ENCODE data around the gene CCM2L. TPM values are rescaled to one million over a fixed set of nuclear protein-coding genes. Genes with fewer than 3 reads are reported as not detected.
A peak's percentile ranks its signal among the peaks of the same experiment; 100 is the strongest.

CCM2L gene
- total and polyA plus RNA-seq, 2 experiments from 2014 or later = 4.9 to 13.3 TPM

GRCh38 chr20:31963889-31964288, 46.3 kb upstream of the CCM2L start (continued):
- TF ChIP-seq CREB1 (CRISPR knock-in tag; IDR thresholded peaks at IDR 0.05; ENCODE audit: low read depth) = no peak
- TF ChIP-seq POLR2AphosphoS5 (IDR thresholded peaks at IDR 0.05; ENCODE audit: low read depth) = no peak
- no peak for TF ChIP-seq ZNF331 (CRISPR knock-in tag; IDR thresholded peaks at IDR 0.05; ENCODE audit: low read depth)
- TF ChIP-seq ZNF114 (CRISPR knock-in tag; IDR thresholded peaks at IDR 0.05) = no peak
- TF ChIP-seq REST (IDR thresholded peaks at IDR 0.05; ENCODE audit: unreplicated experiment) = no peak
- no peak for TF ChIP-seq EZH2 (IDR thresholded peaks at IDR 0.05; ENCODE audit: low read depth, unreplicated experiment)
- no peak for TF ChIP-seq CTCF (conservative IDR thresholded peaks at IDR 0.05; ENCODE audit: low read depth in 2 of 2)

- H3K9me3 Mint-ChIP-seq = peaks cover 4% of the 10 kb centered on the region
- H3K27ac ChIP-seq (ENCODE audit: low read depth) = 0 out of 2 replicates have a peak overlapping the region, but pooled peaks have one; percentile 77
- peaks cover 18% of the 10 kb centered on the region for H3F3A ChIP-seq (replicated peaks; ENCODE audit: low read depth)
- peak overlapping the region; percentile 98 for H3K4me3 ChIP-seq
- H4K20me1 ChIP-seq (replicated peaks; ENCODE audit: insufficient read depth) = peaks cover 30% of the 10 kb centered on the region
- H3K4me2 ChIP-seq = peak overlapping the region; percentile 100
- H3K79me2 ChIP-seq (replicated peaks; ENCODE audit: insufficient read depth) = no peaks in the 10 kb centered on the region
- peak overlapping the region; percentile 24; the same call in 1 of the 2 replicates for H3K27ac Mint-ChIP-seq
- DNase-seq (ENCODE audit: low spot score) = peak; percentile 61
- peak overlapping the region; percentile 98 for H2AFZ ChIP-seq
- H3K4me3 Mint-ChIP-seq = peak overlapping the region; percentile 86
- no peaks in the 10 kb centered on the region for H3K9me2 ChIP-seq (ENCODE audit: insufficient read depth)
- H3K36me3 Mint-ChIP-seq (ENCODE audit: low read depth) = no peaks in the 10 kb centered on the region
- H3K36me3 ChIP-seq (ENCODE audit: insufficient read depth) = no peaks in the 10 kb centered on the region
- TF ChIP-seq ZNF462 (CRISPR knock-in tag; IDR thresholded peaks at IDR 0.05) (no peak), POLR2AphosphoS5 (IDR thresholded peaks at IDR 0.05; ENCODE audit: low read depth) (0 out of 2 replicates have a peak, but pooled peaks have one; percentile 2)
- H3K27me3 ChIP-seq (ENCODE audit: insufficient read depth) = peaks cover 29% of the 10 kb centered on the region
- peaks cover 24% of the 10 kb centered on the region for H3K4me1 ChIP-seq (ENCODE audit: insufficient read depth)
- H3K4me1 Mint-ChIP-seq = peaks cover 25% of the 10 kb centered on the region
- H3K27me3 Mint-ChIP-seq (ENCODE audit: insufficient read depth, low read depth, poor library complexity) = peaks cover 19% of the 10 kb centered on the region
- peak; percentile 29 for ATAC-seq
Observed at GRCh38 chr20:31966991-31967655, 43.1 kb upstream of the CCM2L start.
